Measurements from ENCODE around the gene ZBTB45. TPM values are rescaled to one million over a fixed set of nuclear protein-coding genes. Genes with fewer than 3 reads are reported as not detected.

ZBTB45 gene
- total and polyA plus RNA-seq, 9 of the 15 experiments (the other 6 are each of a cell fraction or from before 2014, with no cell fraction given), result 0.08 to 16.1 (median 1.8) TPM

GRCh38 chr19:58559275-58560006 is 39.8 kb upstream of the ZBTB45 start (continued):
- no peak for TF ChIP-seq ZNF507 (tag; conservative IDR thresholded peaks at IDR 0.05)
- TF ChIP-seq ETS2 (tag; IDR thresholded peaks at IDR 0.05; ENCODE audit: borderline replicate concordance, poor library complexity, severe bottlenecking), result no peak
- no peak for TF ChIP-seq NR4A1 (CRISPR knock-in tag; IDR thresholded peaks at IDR 0.05)
- TF ChIP-seq NR4A1 (tag; IDR thresholded peaks at IDR 0.05), result peak; percentile 81; the same call in 1 of the 2 replicates
- TF ChIP-seq ZBTB11 (CRISPR knock-in tag; IDR thresholded peaks at IDR 0.05), result peak; percentile 25 to 96 (median 41); a peak in 5 of 6 replicates
- TF ChIP-seq HMG20A (CRISPR knock-in tag; conservative IDR thresholded peaks at IDR 0.05), result no peak
- no peak for TF ChIP-seq ZNF239 (CRISPR knock-in tag; IDR thresholded peaks at IDR 0.05)
- TF ChIP-seq FOXJ2 (tag; IDR thresholded peaks at IDR 0.05), result peak; percentile 60; the same call in 1 of the 2 replicates
- no peak for TF ChIP-seq SETDB1 (IDR thresholded peaks at IDR 0.05; ENCODE audit: low read length)
- TF ChIP-seq TAF15 (IDR thresholded peaks at IDR 0.05; ENCODE audit: low read depth, low read length), result no peak
- no peak; the same call in 1 of the 2 replicates for TF ChIP-seq E4F1 (CRISPR knock-in tag; IDR thresholded peaks at IDR 0.05; ENCODE audit: borderline replicate concordance)
- peak; percentile 55 for TF ChIP-seq JUND (IDR thresholded peaks at IDR 0.05; ENCODE audit: borderline replicate concordance, low read depth, low read length)
- peak; percentile 45; the same call in 2 of the 3 replicates for TF ChIP-seq JUND (tag; IDR thresholded peaks at IDR 0.05; ENCODE audit: borderline replicate concordance, low read depth, low read length)
- TF ChIP-seq ARNT (IDR thresholded peaks at IDR 0.05), result peak in 1 of 2 experiments; percentile 79; a peak in 2 of 4 replicates
- TF ChIP-seq MIER1 (IDR thresholded peaks at IDR 0.05; ENCODE audit: low read depth), result 0 out of 2 replicates have a peak, but pooled peaks have one; percentile 6
- no peak for TF ChIP-seq SMARCB1 (IDR thresholded peaks at IDR 0.05; ENCODE audit: insufficient read length, low read depth)
- no peak for TF ChIP-seq POU5F1 (IDR thresholded peaks at IDR 0.05; ENCODE audit: borderline replicate concordance, low read depth, low read length, partially characterized antibody)
- TF ChIP-seq TRIM28 (IDR thresholded peaks at IDR 0.05), result no peak; the same call in 1 of the 2 replicates
- no peak for TF ChIP-seq RB1 (IDR thresholded peaks at IDR 0.05; ENCODE audit: low read depth)

All from K562 (cell line).